WTC11 (cell line): Measurements from ENCODE around the gene TCERG1. TPM values are rescaled to one million over a fixed set of nuclear protein-coding genes. Genes with fewer than 3 reads are reported as not detected.

Source experiments
- ATAC-seq: fragments of 200-7000 bp; cut with Tn5 transposase; 2 replicates; pipeline ENCODE4 v1.10.0; 2021; ENCODE audit warnings: mild to moderate bottlenecking, moderate library complexity
- CTCF ChIA-PET: fragments of 300-600 bp; sonication (Branson Sonifier 250); formaldehyde crosslinking; loops from one replicate; lab custom pipeline; 2021; ENCODE audit warnings: antibody characterized with exemption; lab: Charles Lee
- POLR2A ChIA-PET: fragments of 350-600 bp; sonication (Branson Sonifier 250); formaldehyde crosslinking; loops from one replicate; lab custom pipeline; 2021; ENCODE audit warnings: antibody characterized with exemption; lab: Charles Lee
- DNase-seq: peaks from one replicate; pipeline ENCODE4 v3.0.0; 2021; ENCODE audit warnings: low spot score
- H3K27ac Mint-ChIP-seq: 2 replicates; pipeline ENCODE4 v1.8.0; 2021; ENCODE audit warnings: mixed read lengths
- H3K27me3 Mint-ChIP-seq: 2 replicates; pipeline ENCODE4 v1.8.0; 2021; ENCODE audit warnings: low read depth, mild to moderate bottlenecking, moderate library complexity, mixed read lengths
- H3K36me3 Mint-ChIP-seq: 2 replicates; pipeline ENCODE4 v1.8.0; 2021; ENCODE audit warnings: mixed read lengths
- H3K4me1 Mint-ChIP-seq: 2 replicates; pipeline ENCODE4 v1.8.0; 2022; ENCODE audit warnings: mixed read lengths
- H3K4me3 Mint-ChIP-seq: 2 replicates; pipeline ENCODE4 v1.8.0; 2021; ENCODE audit warnings: mild to moderate bottlenecking, moderate library complexity, mixed read lengths
- H3K9me3 Mint-ChIP-seq: 2 replicates; pipeline ENCODE4 v1.8.0; 2021; ENCODE audit warnings: mixed read lengths
- CREB1 ChIP-seq: sonication (generic); formaldehyde crosslinking; IDR thresholded peaks from 2 replicates; pipeline ENCODE4 v1.8.0; 2023; ENCODE audit warnings: mild to moderate bottlenecking, missing genetic modification reagents
- GRHL2 ChIP-seq: fragments of 250-450 bp; sonication (Bioruptor Pico); IDR thresholded peaks from 2 replicates; pipeline ENCODE4 v1.8.0; 2022; ENCODE audit warnings: mild to moderate bottlenecking, moderate library complexity; ENCODE audit not compliant: insufficient replicate concordance, severe bottlenecking
- KAT7 ChIP-seq: sonication (generic); formaldehyde crosslinking; IDR thresholded peaks from 2 replicates; pipeline ENCODE4 v1.8.1; 2023; ENCODE audit warnings: missing genetic modification reagents, mild to moderate bottlenecking, borderline replicate concordance
- NFATC4 ChIP-seq: fragments of 250-450 bp; sonication (Bioruptor Pico); IDR thresholded peaks from 2 replicates; pipeline ENCODE4 v1.9.0; 2021; ENCODE audit warnings: mild to moderate bottlenecking
- NR1H2 ChIP-seq: sonication (generic); formaldehyde crosslinking; IDR thresholded peaks from 2 replicates; pipeline ENCODE4 v1.9.0; 2021; ENCODE audit warnings: mild to moderate bottlenecking, moderate library complexity, missing genetic modification reagents
- SMAD4 ChIP-seq: sonication (generic); formaldehyde crosslinking; IDR thresholded peaks from 2 replicates; pipeline ENCODE4 v1.8.0; 2022; ENCODE audit warnings: mild to moderate bottlenecking, missing genetic modification reagents
- SP1 ChIP-seq: sonication (generic); formaldehyde crosslinking; conservative IDR thresholded peaks from 2 replicates; pipeline ENCODE4 v1.8.1; 2022; ENCODE audit warnings: missing genetic modification reagents
- total RNA-seq: library from RNA; stranded (reverse); gene quantifications from 3 replicates; pipeline ENCODE4 v1.2.3, GENCODE V29; 2021
- TF ChIP-seq, protein P1 (sequence below): sonication (generic); formaldehyde crosslinking; IDR thresholded peaks from 2 replicates; pipeline ENCODE4 v1.8.1; 2022; ENCODE audit warnings: low read depth, mild to moderate bottlenecking, moderate library complexity, missing genetic modification reagents, borderline replicate concordance
- TF ChIP-seq, protein P2 (sequence below): sonication (generic); formaldehyde crosslinking; conservative IDR thresholded peaks from 2 replicates; pipeline ENCODE4 v1.8.1; 2023; ENCODE audit warnings: mild to moderate bottlenecking, low read depth, missing genetic modification reagents, moderate library complexity
- TF ChIP-seq, protein P3 (sequence below): fragments of 250-450 bp; sonication (Bioruptor Pico); conservative IDR thresholded peaks from 2 replicates; pipeline ENCODE4 v1.9.0; 2021; ENCODE audit warnings: mild to moderate bottlenecking
- TF ChIP-seq, protein P4 (sequence below): sonication (generic); formaldehyde crosslinking; IDR thresholded peaks from 2 replicates; pipeline ENCODE4 v1.8.0; 2022; ENCODE audit warnings: missing genetic modification reagents
- TF ChIP-seq, protein P5 (sequence below): fragments of 200-600 bp; IDR thresholded peaks from 2 replicates; pipeline ENCODE4 v1.8.0; 2022; ENCODE audit warnings: antibody characterized with exemption

TCERG1 gene
- total RNA-seq, 1 experiment from 2014 or later = 117 TPM

DNA sequence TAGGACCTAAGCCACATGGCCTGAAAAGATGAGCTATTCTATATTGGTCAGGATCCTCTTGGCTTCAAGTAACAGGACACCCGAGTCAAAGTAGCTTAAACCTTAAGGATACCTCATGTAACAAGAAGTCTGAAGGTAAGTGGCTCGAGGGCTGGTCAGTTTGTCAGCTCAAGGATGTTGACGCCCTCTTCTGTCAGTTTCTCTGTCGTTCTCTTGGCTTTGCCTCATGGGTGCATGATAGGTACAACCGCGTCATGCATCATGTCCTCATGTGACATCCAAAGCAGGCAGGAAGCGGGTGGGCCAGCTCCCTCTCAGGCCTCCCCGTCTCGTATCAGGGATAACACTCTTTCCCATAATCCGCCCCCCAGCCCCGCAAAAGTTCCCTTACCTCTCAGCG is 22.1 kb upstream of the TCERG1 start (continued):
- TF ChIP-seq SP1 (CRISPR knock-in tag) (no peak), NR1H2 (CRISPR knock-in tag) (no peak), CREB1 (no peak)

DNA sequence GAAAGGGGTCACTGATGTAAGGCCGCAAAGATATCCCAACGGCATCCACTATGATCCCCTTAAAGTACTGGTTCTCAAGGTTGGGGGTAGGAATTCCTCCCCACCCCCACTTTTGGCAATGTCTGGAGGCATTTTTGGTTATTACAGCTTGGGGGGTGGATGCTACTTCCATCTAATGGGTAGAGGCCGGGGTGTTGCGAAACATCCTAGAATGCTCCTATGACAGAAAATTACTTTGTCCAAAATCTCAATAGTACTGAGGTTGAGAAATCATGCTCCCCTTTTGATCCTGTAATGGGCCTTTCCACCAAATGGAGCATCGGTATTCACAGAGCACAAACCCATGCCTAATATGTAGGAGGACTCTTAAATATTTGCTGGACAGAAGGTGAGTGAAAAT is 20.8 kb upstream of the TCERG1 start:
- H3K4me3 Mint-ChIP-seq = no peak overlapping the region
- no peaks in the 10 kb centered on the region for H3K9me3 Mint-ChIP-seq
- no peaks in the 10 kb centered on the region; the same call in 1 of the 2 replicates for H3K4me1 Mint-ChIP-seq
- POLR2A ChIA-PET = no interaction called here
- CTCF ChIA-PET = interaction anchor here (1.9 to 2.0 kb wide), 2 partner anchors 21 to 136 kb away, joined by 5 to 9 read pairs; partner anchors contain the start of gene TCERG1
- no peak for DNase-seq
- TF ChIP-seq SMAD4 (CRISPR knock-in tag) (no peak), NFATC4 (CRISPR knock-in tag) (no peak), GRHL2 (CRISPR knock-in tag) (no peak), KAT7 (CRISPR knock-in tag) (no peak)
- TF ChIP-seq, protein P1, sequence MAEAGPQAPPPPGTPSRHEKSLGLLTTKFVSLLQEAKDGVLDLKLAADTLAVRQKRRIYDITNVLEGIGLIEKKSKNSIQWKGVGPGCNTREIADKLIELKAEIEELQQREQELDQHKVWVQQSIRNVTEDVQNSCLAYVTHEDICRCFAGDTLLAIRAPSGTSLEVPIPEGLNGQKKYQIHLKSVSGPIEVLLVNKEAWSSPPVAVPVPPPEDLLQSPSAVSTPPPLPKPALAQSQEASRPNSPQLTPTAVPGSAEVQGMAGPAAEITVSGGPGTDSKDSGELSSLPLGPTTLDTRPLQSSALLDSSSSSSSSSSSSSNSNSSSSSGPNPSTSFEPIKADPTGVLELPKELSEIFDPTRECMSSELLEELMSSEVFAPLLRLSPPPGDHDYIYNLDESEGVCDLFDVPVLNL (CRISPR knock-in tag) = no peak
- TF ChIP-seq, protein P2, sequence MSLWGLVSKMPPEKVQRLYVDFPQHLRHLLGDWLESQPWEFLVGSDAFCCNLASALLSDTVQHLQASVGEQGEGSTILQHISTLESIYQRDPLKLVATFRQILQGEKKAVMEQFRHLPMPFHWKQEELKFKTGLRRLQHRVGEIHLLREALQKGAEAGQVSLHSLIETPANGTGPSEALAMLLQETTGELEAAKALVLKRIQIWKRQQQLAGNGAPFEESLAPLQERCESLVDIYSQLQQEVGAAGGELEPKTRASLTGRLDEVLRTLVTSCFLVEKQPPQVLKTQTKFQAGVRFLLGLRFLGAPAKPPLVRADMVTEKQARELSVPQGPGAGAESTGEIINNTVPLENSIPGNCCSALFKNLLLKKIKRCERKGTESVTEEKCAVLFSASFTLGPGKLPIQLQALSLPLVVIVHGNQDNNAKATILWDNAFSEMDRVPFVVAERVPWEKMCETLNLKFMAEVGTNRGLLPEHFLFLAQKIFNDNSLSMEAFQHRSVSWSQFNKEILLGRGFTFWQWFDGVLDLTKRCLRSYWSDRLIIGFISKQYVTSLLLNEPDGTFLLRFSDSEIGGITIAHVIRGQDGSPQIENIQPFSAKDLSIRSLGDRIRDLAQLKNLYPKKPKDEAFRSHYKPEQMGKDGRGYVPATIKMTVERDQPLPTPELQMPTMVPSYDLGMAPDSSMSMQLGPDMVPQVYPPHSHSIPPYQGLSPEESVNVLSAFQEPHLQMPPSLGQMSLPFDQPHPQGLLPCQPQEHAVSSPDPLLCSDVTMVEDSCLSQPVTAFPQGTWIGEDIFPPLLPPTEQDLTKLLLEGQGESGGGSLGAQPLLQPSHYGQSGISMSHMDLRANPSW (CRISPR knock-in tag) = no peak
- TF ChIP-seq, protein P3, sequence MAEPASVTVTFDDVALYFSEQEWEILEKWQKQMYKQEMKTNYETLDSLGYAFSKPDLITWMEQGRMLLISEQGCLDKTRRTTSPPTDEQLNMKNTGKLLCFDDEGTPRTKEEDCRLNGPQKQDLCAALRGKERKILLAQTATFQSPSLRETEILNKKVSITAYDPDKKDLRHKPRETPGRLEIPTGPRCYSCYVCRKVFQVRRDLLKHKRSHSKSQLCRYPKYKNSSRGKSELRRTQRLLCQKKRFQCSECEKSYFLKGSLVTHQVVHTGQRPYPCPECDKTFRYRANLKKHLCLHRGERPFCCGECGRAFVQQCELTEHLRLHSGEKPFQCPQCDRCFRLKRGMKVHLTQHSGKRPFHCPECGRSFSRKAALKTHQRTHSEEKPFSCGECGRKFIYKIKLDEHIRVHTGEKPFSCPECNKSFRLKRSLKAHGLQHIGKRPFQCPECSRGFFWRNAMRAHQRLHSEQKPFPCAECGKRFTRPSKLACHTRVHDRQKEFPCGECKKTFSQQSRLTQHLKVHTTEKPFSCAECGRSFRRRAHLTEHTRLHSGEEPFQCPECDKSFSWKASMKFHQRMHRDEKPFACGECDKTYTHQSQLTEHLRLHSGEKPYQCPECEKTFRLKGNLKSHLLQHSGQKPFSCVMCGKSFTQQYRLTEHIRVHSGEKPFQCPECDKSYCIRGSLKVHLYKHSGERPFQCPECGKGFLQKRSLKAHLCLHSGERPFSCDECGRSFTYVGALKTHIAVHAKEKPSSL (CRISPR knock-in tag) = no peak
- no peak for ATAC-seq
- H3K36me3 Mint-ChIP-seq = no peaks in the 10 kb centered on the region
- no peaks in the 10 kb centered on the region for H3K27me3 Mint-ChIP-seq
- H3K27ac Mint-ChIP-seq = no peak overlapping the region

DNA sequence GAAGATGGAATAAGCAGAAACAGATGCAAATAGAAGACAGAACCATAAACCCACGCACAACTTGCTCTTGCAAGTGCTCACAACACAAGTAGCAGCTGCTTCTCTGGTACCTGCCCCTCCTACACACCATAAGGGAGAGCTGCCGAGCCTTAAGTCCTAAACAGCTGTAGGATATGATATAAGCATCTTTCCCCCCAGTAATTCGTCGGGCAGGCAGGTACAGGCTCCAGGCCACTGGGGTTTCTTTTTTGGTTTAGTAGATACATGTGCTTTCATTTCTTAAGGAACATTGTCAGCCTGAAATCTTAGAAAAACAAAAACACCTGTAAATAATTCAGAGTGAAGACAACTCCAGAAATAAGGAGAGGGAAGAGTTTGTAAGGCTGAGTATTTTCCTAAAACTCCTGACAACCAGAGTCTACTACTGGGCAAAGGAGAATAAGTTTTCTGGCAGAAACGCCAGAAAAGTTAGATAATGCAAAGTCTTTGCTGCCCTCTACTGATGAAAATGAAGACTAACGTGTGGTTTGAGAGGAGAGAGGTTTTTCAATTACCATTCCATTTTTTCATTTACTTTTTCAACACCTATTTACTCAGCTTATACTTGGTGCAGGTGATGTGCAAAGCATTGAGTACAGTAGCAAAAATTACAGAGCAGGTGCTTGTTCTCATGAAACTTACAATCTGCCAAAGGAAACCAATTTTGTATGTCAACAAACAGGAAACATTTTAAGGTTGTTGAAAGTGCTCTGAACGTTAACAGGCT is 20.1 kb upstream of the TCERG1 start:
- Mint-ChIP-seq H3K36me3 (no peaks in the 10 kb centered on the region), H3K27me3 (no peaks in the 10 kb centered on the region), H3K9me3 (no peaks in the 10 kb centered on the region), H3K27ac (no peak overlapping the region), H3K4me1 (no peaks in the 10 kb centered on the region; the same call in 1 of the 2 replicates), H3K4me3 (no peak overlapping the region)
- TF ChIP-seq, protein P4, sequence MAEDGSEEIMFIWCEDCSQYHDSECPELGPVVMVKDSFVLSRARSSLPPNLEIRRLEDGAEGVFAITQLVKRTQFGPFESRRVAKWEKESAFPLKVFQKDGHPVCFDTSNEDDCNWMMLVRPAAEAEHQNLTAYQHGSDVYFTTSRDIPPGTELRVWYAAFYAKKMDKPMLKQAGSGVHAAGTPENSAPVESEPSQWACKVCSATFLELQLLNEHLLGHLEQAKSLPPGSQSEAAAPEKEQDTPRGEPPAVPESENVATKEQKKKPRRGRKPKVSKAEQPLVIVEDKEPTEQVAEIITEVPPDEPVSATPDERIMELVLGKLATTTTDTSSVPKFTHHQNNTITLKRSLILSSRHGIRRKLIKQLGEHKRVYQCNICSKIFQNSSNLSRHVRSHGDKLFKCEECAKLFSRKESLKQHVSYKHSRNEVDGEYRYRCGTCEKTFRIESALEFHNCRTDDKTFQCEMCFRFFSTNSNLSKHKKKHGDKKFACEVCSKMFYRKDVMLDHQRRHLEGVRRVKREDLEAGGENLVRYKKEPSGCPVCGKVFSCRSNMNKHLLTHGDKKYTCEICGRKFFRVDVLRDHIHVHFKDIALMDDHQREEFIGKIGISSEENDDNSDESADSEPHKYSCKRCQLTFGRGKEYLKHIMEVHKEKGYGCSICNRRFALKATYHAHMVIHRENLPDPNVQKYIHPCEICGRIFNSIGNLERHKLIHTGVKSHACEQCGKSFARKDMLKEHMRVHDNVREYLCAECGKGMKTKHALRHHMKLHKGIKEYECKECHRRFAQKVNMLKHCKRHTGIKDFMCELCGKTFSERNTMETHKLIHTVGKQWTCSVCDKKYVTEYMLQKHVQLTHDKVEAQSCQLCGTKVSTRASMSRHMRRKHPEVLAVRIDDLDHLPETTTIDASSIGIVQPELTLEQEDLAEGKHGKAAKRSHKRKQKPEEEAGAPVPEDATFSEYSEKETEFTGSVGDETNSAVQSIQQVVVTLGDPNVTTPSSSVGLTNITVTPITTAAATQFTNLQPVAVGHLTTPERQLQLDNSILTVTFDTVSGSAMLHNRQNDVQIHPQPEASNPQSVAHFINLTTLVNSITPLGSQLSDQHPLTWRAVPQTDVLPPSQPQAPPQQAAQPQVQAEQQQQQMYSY (CRISPR knock-in tag) = no peak
- TF ChIP-seq, protein P5, sequence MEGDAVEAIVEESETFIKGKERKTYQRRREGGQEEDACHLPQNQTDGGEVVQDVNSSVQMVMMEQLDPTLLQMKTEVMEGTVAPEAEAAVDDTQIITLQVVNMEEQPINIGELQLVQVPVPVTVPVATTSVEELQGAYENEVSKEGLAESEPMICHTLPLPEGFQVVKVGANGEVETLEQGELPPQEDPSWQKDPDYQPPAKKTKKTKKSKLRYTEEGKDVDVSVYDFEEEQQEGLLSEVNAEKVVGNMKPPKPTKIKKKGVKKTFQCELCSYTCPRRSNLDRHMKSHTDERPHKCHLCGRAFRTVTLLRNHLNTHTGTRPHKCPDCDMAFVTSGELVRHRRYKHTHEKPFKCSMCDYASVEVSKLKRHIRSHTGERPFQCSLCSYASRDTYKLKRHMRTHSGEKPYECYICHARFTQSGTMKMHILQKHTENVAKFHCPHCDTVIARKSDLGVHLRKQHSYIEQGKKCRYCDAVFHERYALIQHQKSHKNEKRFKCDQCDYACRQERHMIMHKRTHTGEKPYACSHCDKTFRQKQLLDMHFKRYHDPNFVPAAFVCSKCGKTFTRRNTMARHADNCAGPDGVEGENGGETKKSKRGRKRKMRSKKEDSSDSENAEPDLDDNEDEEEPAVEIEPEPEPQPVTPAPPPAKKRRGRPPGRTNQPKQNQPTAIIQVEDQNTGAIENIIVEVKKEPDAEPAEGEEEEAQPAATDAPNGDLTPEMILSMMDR = peak; percentile 41; the same call in 1 of the 2 replicates
- POLR2A ChIA-PET = interaction anchor here (0.5 kb wide), 1 partner anchor 8 kb away, joined by 3 read pairs; no protein-coding TSS in a partner anchor
- ATAC-seq (peak; percentile 66), DNase-seq (no peak)
- CTCF ChIA-PET = interaction anchor here (0.6 to 1.4 kb wide), 6 partner anchors 10 to 313 kb away, joined by 3 to 5 read pairs (median 3); no protein-coding TSS in a partner anchor
